Epithelial cell of esophagus (primary cell): ENCODE measurements around the gene RNF126.
"Not testable (repeated sequence)": the region's sequence is repeated elsewhere in the genome, so short reads cannot be mapped to it uniquely, and the experiment has no call there.

ENCODE experiments used
- DNase-seq: peaks from one replicate; pipeline ENCODE4 v3.0.0; 2010; ENCODE audit warnings: low read depth
- H3K4me3 ChIP-seq: 2 replicates; pipeline ENCODE4 v1.5.1; 2011; ENCODE audit warnings: mild to moderate bottlenecking, low read length, control low read depth
- CTCF ChIP-seq: IDR thresholded peaks from 2 replicates; pipeline ENCODE4 v1.5.1; 2011; ENCODE audit warnings: low read depth, mild to moderate bottlenecking, low read length, control low read depth, inconsistent platforms; ENCODE audit not compliant: insufficient read depth; ENCODE audit errors: missing control alignments

Gene RNF126

GRCh38 chr19:704447-704741, 41.4 kb upstream of the RNF126 start:
- TF ChIP-seq CTCF, result no peak
- no peak overlapping the region for H3K4me3 ChIP-seq
- no peak for DNase-seq

GRCh38 chr19:703651-704446, 40.8 kb upstream of the RNF126 start:
- H3K4me3 ChIP-seq, result no peak overlapping the region
- DNase-seq, result peak; percentile 57
- no peak for TF ChIP-seq CTCF

GRCh38 chr19:703329-703650, 40.3 kb upstream of the RNF126 start:
- DNase-seq, result no peak
- TF ChIP-seq CTCF, result no peak
- H3K4me3 ChIP-seq, result no peak overlapping the region

- not testable (repeated sequence) for DNase-seq, H3K4me3 ChIP-seq
Measured at GRCh38 chr19:702847-703246, 39.8 kb upstream of the RNF126 start.

- H3K4me3 ChIP-seq, DNase-seq: not testable (repeated sequence)
Measured at GRCh38 chr19:699885-700284, 36.9 kb upstream of the RNF126 start.

GRCh38 chr19:698529-698928, 35.5 kb upstream of the RNF126 start:
- not testable (repeated sequence) for H3K4me3 ChIP-seq, DNase-seq

- no peak for TF ChIP-seq CTCF
- no peak within 1 kb of the TSS for H3K4me3 ChIP-seq
- DNase-seq, result no peak
Measured at GRCh38 chr19:695352-695949, 32.4 kb upstream of the RNF126 start, which contains the start of gene PRSS57. Gene PRSS57 (minus strand): TSS chr19:695452. CDS start chr19:695430, 22 bp downstream.

GRCh38 chr19:694481-695351, 31.7 kb upstream of the RNF126 start:
- no peak for TF ChIP-seq CTCF
- no peak overlapping the region for H3K4me3 ChIP-seq
- no peak for DNase-seq
